Mesothelial cell of epicardium (in vitro differentiated cells): ENCODE results near the gene KAZN. TPM values are rescaled to one million over a fixed set of nuclear protein-coding genes. Genes with fewer than 3 reads are reported as not detected.

Source experiments
- DNase-seq, 2 experiments: peaks; one replicate each; pipeline ENCODE4 v3.0.0; 2021; ENCODE audit warnings: low spot score in 2 of 2; ENCODE audit not compliant: unreplicated experiment in 2 of 2
- H3K27ac Mint-ChIP-seq: 2 replicates; pipeline ENCODE4 v1.8.0; 2021; ENCODE audit warnings: mixed read lengths
- H3K27me3 Mint-ChIP-seq: 2 replicates; pipeline ENCODE4 v1.8.0; 2021; ENCODE audit warnings: low read depth, mixed read lengths
- H3K36me3 Mint-ChIP-seq: 2 replicates; pipeline ENCODE4 v1.8.0; 2021; ENCODE audit warnings: mixed read lengths
- H3K4me1 Mint-ChIP-seq: 2 replicates; pipeline ENCODE4 v1.8.0; 2021; ENCODE audit warnings: mixed read lengths
- H3K4me3 Mint-ChIP-seq: 2 replicates; pipeline ENCODE4 v1.8.0; 2021; ENCODE audit warnings: mild to moderate bottlenecking, moderate library complexity, mixed read lengths
- H3K9me3 Mint-ChIP-seq: 2 replicates; pipeline ENCODE4 v1.8.0; 2021; ENCODE audit warnings: mixed read lengths
- CTCF ChIP-seq: fragments of 200-600 bp; sonication (generic); IDR thresholded peaks from one replicate; pipeline ENCODE4 v1.5.0; 2021; ENCODE audit warnings: antibody characterized with exemption; ENCODE audit not compliant: unreplicated experiment
- total RNA-seq: library from RNA; stranded (reverse); gene quantifications from 3 replicates; pipeline ENCODE4 v1.2.1, GENCODE V29; 2021

Gene KAZN
- total RNA-seq, 1 donor from 2014 or later, result 38.4 TPM

- no peak overlapping the region for H3K4me3 Mint-ChIP-seq
- peaks cover 15% of the 10 kb centered on the region for H3K27me3 Mint-ChIP-seq
- no peak for DNase-seq
- no peak for TF ChIP-seq CTCF
- H3K36me3 Mint-ChIP-seq, result peaks cover 7% of the 10 kb centered on the region
- H3K9me3 Mint-ChIP-seq, result peaks cover 12% of the 10 kb centered on the region
- H3K4me1 Mint-ChIP-seq, result peaks cover 22% of the 10 kb centered on the region
- H3K27ac Mint-ChIP-seq, result no peak overlapping the region
Observed at GRCh38 chr1:15103906-15104305, 505.4 kb downstream of the KAZN start.

GRCh38 chr1:15104768-15105167 lies 506.3 kb downstream of the KAZN start:
- Mint-ChIP-seq H3K4me1 (peaks cover 14% of the 10 kb centered on the region), H3K4me3 (no peak overlapping the region), H3K36me3 (peaks cover 7% of the 10 kb centered on the region), H3K27ac (no peak overlapping the region), H3K9me3 (peaks cover 12% of the 10 kb centered on the region), H3K27me3 (peaks cover 15% of the 10 kb centered on the region)
- no peak for TF ChIP-seq CTCF
- no peak for DNase-seq

GRCh38 chr1:15106608-15107007 lies 508.1 kb downstream of the KAZN start:
- Mint-ChIP-seq H3K27me3 (peaks cover 4% of the 10 kb centered on the region), H3K27ac (no peak overlapping the region), H3K4me1 (peaks cover 7% of the 10 kb centered on the region), H3K36me3 (peaks cover 7% of the 10 kb centered on the region), H3K4me3 (no peak overlapping the region), H3K9me3 (peaks cover 12% of the 10 kb centered on the region)
- DNase-seq, result no peak
- no peak for TF ChIP-seq CTCF

GRCh38 chr1:15107058-15107687 lies 508.7 kb downstream of the KAZN start:
- Mint-ChIP-seq H3K27ac (no peak overlapping the region), H3K27me3 (no peaks in the 10 kb centered on the region), H3K4me1 (peaks cover 9% of the 10 kb centered on the region), H3K9me3 (peaks cover 12% of the 10 kb centered on the region), H3K36me3 (peaks cover 7% of the 10 kb centered on the region), H3K4me3 (no peak overlapping the region)
- TF ChIP-seq CTCF, result no peak
- DNase-seq, result no peak

GRCh38 chr1:15107911-15108310 lies 509.4 kb downstream of the KAZN start:
- no peak for TF ChIP-seq CTCF
- Mint-ChIP-seq H3K4me3 (no peak overlapping the region), H3K4me1 (peaks cover 17% of the 10 kb centered on the region), H3K36me3 (peaks cover 7% of the 10 kb centered on the region), H3K27me3 (no peaks in the 10 kb centered on the region), H3K27ac (no peak overlapping the region), H3K9me3 (peaks cover 12% of the 10 kb centered on the region)
- no peak for DNase-seq
